CD4-positive, alpha-beta T cell treated with Interleukin-15 for 4 hours (primary cell): ENCODE measurements around the gene LDHAL6B.
"Not testable (repeated sequence)": the region's sequence is repeated elsewhere in the genome, so short reads cannot be mapped to it uniquely, and the experiment has no call there.

Experiments used
- DNase-seq: peaks from one replicate; pipeline ENCODE4 v3.0.0-alpha.2; 2020; ENCODE audit warnings: low spot score

Gene LDHAL6B

GRCh38 chr15:59206623-59207183 lies at the start of gene LDHAL6B:
TSS of gene LDHAL6B (plus strand) at chr15:59206843. CDS start at chr15:59206941, 98 bp downstream.
- no peak for DNase-seq

DNA sequence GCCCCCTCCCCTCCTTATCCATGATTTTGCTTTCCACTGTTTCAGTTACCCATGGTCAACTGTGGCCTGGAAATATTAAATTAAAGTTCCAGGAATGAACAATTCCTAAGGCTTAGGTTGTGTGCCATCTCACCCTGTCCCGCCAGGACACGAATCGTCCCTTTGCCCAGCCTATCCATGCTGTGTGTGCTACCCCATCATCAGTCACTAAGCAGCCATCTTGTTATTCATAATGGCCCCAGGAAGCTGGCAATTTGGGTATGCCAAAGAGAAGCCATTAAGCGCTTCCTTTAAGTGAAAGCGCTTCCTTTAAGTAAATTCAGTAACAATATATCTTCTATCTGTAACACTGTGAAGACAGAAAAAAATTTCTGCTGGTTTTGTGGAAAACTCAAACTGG lies 49.2 kb upstream of the LDHAL6B start:
- no peak for DNase-seq

DNA sequence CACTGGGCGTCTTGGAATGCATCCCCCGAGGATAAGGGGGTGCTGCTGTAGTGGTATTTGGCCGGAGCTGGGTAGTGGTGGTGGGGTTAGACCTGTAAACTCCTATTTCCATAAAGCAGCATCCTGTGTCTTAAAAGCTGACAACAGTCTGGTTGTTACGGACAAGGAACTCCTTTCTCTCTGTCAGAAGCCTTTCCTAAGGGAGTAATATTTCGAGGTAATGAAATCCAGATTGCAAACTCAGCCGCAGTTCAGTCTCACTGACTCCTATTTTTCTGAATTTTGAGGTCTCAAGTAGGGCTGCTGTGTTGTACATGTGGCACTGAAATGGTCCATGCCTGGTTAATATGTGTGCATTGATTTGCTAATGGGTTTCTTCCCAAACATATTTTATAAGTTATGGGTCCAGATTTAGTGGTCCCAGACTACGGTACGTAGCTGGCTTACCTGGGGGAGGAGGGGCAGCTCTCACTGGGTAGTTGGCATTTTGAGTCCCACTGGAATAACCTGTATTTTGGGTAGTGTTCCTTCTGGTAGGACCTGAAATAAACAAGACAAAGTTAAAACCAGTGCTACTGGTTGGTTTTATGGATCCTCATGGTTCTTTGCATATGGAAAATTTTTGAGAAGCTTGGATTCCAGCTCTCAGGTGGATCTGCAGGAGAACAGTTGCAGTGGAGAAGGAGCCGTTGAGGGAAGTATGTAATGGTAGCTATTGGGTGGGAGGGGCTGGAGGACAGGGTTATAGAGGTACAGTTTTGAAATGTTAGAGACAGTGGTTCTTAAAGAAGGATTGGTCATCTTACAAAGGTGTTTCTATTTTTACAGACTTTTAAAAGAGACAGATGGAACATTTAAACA lies 48.6 kb upstream of the LDHAL6B start:
- no peak for DNase-seq

DNA sequence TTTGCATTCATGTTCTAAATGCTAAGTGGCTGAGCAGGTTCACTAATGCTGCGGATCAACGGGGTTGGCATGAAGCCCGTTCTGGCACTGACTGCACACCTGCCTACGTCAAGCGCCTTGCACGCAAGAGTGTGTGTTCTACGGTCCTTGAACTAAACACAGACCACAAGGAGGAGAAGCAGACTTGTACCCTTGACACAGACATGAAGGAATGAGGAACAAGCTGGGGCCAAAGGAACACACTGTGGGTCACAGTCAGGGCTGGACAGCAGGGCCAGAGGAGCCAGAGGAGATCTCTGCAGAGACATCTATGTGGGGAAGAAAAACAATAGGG lies 48.0 kb upstream of the LDHAL6B start:
- DNase-seq = no peak

- no peak for DNase-seq
Observed at GRCh38 chr15:59159210-59159609, 47.4 kb upstream of the LDHAL6B start.

DNA sequence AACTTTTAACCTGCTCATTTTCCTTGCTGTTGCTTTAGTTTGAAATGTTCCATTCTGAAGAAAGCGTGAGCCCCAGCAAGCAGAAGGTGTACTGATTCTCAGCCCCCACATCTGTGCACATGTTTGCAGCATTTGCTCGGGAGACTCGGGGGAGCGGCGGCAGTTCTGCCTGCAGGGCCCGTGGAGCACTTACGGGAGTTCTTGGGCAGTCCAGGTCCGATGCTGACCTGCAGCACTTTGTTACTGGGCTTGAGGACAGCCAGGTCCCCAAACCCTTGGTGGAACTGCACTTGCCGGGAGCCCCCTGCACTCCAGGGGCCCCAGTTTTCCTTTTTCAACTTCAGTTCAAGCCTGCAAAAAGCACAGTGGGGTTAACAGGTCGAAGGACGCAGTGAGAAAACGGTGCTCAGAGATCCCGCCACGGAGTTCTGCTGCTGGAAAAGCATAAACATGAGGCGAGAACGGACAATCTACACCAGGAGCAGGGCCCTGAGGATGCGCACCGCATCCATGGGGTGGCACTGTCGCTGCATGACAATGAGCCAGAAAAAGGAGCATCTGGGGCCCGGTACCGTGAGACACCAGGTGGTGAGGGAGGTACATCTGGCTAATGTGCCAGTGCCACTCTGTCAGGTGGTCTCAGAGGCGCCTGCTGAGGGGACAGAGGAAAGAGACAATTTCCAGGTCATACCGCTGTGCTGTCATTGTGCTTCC lies 45.6 kb upstream of the LDHAL6B start:
- DNase-seq = no peak

DNA sequence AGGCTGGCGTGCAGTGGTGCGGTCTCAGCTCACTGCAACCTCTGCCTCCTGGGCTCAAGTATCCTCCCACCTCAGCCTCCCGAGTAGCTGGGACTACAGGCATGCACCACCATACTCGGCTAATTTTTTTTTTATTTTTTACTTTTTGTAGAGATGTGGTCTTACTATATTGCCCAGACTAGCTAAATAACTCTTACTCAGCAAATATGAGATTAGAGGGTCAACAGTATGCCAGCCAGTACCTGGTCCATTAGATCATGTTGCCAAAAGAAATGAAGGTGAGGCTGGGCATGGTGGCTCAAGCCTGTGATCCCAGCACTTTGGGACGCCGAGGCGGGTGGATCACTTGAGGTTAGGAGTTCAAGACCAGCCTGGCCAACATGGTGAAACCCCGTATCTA lies 44.6 kb upstream of the LDHAL6B start:
- DNase-seq = not testable (repeated sequence)

DNA sequence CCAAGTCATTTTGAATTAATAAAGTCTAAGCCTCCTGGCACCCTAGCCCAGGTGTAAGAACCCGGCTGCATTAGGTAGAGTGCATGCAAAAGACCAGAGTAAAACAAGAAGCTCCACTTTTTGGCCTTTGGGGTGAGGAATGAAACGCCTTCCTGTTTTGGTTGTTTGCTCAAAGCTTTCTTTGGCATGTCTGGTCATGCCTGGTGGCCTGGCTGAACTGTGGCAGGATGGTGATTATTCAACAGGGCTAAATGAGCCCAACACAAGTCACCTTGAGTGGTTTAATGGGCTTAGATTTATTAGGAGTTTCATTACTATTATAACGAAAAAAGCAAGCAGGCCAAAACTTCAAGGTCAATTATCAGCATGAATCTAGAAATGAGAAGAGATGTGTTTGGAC lies 40.9 kb upstream of the LDHAL6B start:
- DNase-seq = no peak

DNA sequence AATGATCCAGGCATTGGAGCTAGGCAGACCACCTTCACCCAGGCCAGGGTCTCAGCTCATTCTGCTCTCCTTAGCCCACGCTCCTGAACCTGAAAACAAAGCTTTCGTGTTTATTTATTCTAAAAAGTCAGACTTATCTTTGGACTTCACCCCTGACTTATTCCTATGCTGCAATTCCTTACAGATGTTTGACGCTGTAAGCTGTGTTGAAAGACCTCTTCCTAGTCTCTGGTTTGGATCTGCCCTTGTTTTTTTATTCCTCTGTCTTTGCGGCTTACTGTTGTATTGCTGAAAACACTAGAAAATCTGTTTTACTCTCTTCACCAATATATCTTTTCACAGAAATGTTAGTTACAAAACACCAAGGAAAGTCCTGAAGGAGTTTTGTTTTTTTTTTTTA lies 40.5 kb upstream of the LDHAL6B start:
- no peak for DNase-seq

- no peak for DNase-seq
Observed at GRCh38 chr15:59166601-59167265, 39.9 kb upstream of the LDHAL6B start.

DNA sequence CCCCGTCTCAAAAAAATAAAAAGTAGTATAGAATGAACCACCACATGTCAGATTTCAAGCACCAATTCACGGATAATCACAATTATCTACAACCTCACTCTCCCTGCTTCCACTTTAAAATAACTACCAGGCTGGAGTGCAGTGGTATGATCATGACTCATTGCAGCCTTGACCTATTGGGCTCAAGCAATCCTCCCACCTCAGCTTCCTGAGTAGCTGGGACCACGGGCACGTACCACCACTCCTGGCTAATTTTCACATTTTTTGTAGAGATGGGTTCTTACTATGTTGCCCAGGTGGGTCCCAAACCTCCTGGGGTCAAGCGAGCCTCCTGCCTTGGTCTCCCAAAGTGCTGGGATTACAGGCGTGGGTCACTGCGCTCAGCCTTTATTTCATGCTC lies 38.1 kb upstream of the LDHAL6B start:
- no peak for DNase-seq

- no peak for DNase-seq
Observed at GRCh38 chr15:59169251-59169708, 37.4 kb upstream of the LDHAL6B start.

DNA sequence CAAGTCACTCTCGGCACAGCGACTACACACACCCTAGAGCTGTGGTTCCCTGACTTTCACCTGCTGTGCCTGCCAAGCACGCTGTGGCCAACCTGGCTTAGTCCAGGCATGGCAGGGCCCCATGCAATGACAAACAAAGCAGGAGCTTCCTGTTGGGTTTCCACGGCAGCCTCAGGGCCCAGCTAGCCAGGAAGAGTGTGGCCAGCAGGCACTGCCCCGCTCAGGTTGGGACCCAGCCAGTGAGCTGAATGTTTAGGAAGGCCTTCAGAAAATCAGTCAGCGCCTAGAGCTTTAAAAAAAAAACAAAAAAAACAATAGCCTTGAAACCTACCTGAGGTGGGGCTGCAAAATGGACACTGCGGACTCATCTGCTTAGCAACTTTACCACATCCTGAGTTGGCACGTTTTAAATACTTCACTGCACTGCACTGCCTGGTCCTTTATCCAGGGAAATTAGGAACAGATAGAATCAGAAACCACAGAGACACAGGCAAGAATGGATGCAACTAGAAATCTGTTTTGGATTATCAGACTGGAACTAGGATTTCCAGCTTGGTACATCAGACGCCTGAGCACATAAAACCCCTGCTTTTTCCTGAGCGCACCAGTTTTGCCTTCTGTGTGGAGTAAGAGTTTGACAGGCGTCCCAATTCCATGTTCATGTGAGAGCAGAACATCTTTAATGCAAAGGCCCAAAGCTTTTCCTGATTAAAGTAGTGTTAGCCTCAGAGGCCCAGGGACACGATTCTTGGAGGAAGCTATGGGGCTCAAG lies 36.2 kb upstream of the LDHAL6B start:
- DNase-seq = no peak

- DNase-seq = no peak
Observed at GRCh38 chr15:59171067-59171397, 35.6 kb upstream of the LDHAL6B start.

- no peak for DNase-seq
Observed at GRCh38 chr15:59172289-59172901, 34.2 kb upstream of the LDHAL6B start.

- no peak for DNase-seq
Observed at GRCh38 chr15:59173194-59173593, 33.4 kb upstream of the LDHAL6B start.

- no peak for DNase-seq
Observed at GRCh38 chr15:59174151-59174834, 32.4 kb upstream of the LDHAL6B start.

DNA sequence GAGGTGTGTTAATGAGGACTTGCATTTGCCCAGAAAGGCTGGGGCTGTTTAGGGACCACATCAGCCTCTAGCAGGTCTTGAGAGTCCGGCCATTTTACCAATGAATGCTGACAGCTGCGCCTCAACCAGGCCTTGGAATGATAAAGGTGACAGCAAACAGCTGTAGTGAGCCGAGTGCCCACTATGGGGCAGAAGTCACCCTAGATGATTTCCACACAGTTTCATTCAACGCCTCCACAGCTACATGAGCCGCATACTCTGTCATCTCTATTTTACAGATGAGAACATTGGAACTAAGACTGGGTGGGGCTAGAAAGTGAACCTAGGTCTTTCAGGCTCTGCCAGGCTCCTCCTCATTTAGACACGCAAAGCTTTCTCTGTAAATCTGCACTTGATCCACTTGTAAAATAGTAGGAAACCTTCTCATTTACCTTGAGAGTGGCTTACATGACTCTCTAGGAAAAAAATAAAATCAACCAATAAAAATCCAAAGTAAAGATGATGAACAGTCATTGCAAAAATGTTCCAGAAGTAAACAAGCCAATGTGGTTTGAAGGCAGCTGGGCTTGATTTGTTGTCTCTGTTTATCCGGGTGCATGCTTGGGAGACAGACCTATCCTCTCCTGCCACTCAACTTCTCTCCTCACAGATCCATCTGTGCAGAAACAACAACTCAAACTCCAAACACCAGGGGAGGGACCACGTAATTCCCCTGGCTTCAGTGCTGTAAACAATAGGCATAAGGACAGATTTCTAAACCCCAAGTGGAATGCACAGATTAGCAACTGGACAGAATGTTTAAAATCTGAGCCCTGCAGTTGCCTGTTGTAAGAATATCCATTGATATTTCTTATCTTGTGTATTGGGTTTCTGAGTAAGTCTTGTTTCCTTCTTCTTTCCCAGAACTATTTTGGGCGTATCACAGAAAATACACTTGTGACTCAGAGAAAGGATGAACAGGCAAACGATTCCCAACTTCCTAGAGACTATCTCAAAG lies 31.5 kb upstream of the LDHAL6B start:
- DNase-seq = peak; percentile 18

GRCh38 chr15:59176653-59177316 lies 29.9 kb upstream of the LDHAL6B start:
- no peak for DNase-seq
